Nephron (organoid): ENCODE data around the gene CLIC2.
"Not testable (repeated sequence)": the region's sequence is repeated elsewhere in the genome, so short reads cannot be mapped to it uniquely, and the experiment has no call there.

Source experiments
- H3K27ac Mint-ChIP-seq, 3 experiments: 2 replicates each; pipeline ENCODE4 v1.8.0; 2020; ENCODE audit warnings: mixed read lengths in 3 of 3, mild to moderate bottlenecking in 2 of 3, moderate library complexity in 1 of 3
- H3K27me3 Mint-ChIP-seq: 2 replicates; pipeline ENCODE4 v1.8.0; 2021; ENCODE audit warnings: low read depth, mild to moderate bottlenecking, moderate library complexity, mixed read lengths
- H3K36me3 Mint-ChIP-seq: 2 replicates; pipeline ENCODE4 v1.8.0; 2020; ENCODE audit warnings: low read depth, mixed read lengths
- H3K4me1 Mint-ChIP-seq: 2 replicates; pipeline ENCODE4 v1.8.0; 2020; ENCODE audit warnings: mixed read lengths
- H3K4me3 Mint-ChIP-seq, 3 experiments: 2 replicates each; pipeline ENCODE4 v1.8.0; 2020; ENCODE audit warnings: mild to moderate bottlenecking in 3 of 3, mixed read lengths in 3 of 3, moderate library complexity in 2 of 3
- H3K9me3 Mint-ChIP-seq: 2 replicates; pipeline ENCODE4 v1.8.0; 2020; ENCODE audit warnings: mixed read lengths
- TF ChIP-seq, protein P1 (sequence below), 3 experiments: fragments of 200-600 bp; sonication (generic); IDR thresholded peaks; one replicate each; pipeline ENCODE4 v1.5.0; 2021; ENCODE audit warnings: antibody characterized with exemption in 3 of 3; ENCODE audit not compliant: unreplicated experiment in 3 of 3

The CLIC2 gene

DNA sequence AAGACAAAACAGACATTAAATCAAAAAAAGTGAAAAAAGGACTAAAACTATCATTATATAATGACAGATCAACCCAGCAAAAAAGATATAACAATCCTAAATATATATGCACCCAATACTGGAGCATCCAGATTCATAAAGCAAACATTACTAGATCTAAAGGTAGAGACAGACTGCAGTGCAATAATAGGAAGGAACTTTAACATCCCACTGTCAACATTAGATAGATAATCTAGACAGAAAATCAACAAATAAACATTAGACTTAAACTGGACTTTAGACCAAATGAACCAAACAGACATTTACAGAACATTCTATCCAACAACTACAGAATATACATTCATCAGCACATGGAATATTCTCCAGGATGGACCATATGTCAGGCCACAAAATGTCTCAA, 40.6 kb downstream of the CLIC2 start:
- Mint-ChIP-seq H3K4me1 (no peaks in the 10 kb centered on the region), H3K4me3 (no peak overlapping the region), H3K9me3 (peaks cover 25% of the 10 kb centered on the region), H3K27ac (no peak overlapping the region), H3K36me3 (peaks cover 4% of the 10 kb centered on the region), H3K27me3 (no peaks in the 10 kb centered on the region)
- TF ChIP-seq, protein P1, sequence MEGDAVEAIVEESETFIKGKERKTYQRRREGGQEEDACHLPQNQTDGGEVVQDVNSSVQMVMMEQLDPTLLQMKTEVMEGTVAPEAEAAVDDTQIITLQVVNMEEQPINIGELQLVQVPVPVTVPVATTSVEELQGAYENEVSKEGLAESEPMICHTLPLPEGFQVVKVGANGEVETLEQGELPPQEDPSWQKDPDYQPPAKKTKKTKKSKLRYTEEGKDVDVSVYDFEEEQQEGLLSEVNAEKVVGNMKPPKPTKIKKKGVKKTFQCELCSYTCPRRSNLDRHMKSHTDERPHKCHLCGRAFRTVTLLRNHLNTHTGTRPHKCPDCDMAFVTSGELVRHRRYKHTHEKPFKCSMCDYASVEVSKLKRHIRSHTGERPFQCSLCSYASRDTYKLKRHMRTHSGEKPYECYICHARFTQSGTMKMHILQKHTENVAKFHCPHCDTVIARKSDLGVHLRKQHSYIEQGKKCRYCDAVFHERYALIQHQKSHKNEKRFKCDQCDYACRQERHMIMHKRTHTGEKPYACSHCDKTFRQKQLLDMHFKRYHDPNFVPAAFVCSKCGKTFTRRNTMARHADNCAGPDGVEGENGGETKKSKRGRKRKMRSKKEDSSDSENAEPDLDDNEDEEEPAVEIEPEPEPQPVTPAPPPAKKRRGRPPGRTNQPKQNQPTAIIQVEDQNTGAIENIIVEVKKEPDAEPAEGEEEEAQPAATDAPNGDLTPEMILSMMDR (IDR thresholded peaks at IDR 0.05; ENCODE audit: unreplicated experiment in 3 of 3): no peak

DNA sequence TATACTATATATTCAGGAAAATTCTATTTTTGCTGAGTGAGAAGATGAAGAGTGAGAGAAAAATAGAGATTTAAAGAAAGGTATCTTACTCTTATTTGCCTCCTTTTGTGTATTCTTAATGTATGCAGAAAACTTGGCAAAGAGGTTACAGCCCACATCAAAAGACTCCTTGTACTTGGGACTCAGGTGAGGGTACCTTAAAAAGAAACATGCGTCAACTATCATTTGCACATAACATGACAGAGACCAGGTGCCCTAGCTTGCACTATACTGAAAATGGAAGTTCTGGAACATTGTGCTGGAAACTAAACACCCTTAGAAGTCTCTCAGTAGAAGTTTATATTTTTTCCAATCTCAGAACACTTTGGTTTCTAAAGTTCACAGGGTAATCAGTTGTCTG, 54.5 kb downstream of the CLIC2 start:
- H3K27me3 Mint-ChIP-seq: no peaks in the 10 kb centered on the region
- TF ChIP-seq, protein P1 (IDR thresholded peaks at IDR 0.05; ENCODE audit: unreplicated experiment in 3 of 3): no peak
- no peak overlapping the region for H3K4me3 Mint-ChIP-seq
- no peaks in the 10 kb centered on the region for H3K4me1 Mint-ChIP-seq
- no peaks in the 10 kb centered on the region for H3K36me3 Mint-ChIP-seq
- no peak overlapping the region for H3K27ac Mint-ChIP-seq
- H3K9me3 Mint-ChIP-seq: peaks cover 6% of the 10 kb centered on the region

DNA sequence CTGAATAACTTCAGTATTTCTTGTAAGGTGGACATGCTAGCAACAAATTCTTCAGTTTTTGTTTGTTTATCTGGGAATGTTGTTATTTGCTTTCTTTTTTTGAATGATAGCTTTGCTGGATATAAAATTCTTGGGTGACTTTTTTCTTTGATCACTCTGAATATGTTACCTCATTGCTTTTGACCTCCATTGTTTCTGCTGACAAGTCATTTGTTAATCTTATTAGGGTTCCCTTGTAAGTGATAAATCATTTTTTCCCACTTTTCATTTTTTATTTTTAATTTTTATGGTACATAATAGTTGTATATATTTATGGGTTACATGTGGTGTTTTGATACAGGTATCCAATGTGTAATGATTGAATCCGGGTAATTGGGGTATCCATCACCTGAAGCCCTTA, 63.4 kb downstream of the CLIC2 start:
- TF ChIP-seq, protein P1 (IDR thresholded peaks at IDR 0.05; ENCODE audit: unreplicated experiment in 3 of 3): no peak
- Mint-ChIP-seq H3K9me3 (peaks cover 22% of the 10 kb centered on the region), H3K4me3 (no peak overlapping the region), H3K27ac (no peak overlapping the region), H3K36me3 (no peaks in the 10 kb centered on the region), H3K27me3 (no peaks in the 10 kb centered on the region), H3K4me1 (no peaks in the 10 kb centered on the region)

DNA sequence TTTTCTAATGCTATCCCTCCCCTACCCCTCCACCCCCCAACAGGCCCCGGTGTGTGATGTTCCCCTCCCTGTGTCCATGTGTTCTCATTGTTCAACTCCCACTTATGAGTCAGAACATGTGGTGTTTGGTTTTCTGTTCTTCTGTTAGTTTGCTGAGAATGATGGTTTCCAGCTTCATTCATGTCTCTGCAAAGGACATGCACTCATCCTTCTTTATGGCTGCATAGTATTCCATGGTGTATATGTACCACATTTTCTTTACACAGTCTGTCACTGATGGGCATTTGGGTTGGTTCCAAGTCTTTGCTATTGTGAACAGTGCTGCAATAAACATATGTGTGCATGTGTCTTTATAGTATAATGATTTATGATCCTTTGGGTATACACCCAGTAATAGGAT, 66.4 kb downstream of the CLIC2 start:
- H3K27me3 Mint-ChIP-seq, H3K4me1 Mint-ChIP-seq, H3K36me3 Mint-ChIP-seq, H3K27ac Mint-ChIP-seq, H3K4me3 Mint-ChIP-seq: not testable (repeated sequence)
- H3K9me3 Mint-ChIP-seq: peaks cover 22% of the 10 kb centered on the region

DNA sequence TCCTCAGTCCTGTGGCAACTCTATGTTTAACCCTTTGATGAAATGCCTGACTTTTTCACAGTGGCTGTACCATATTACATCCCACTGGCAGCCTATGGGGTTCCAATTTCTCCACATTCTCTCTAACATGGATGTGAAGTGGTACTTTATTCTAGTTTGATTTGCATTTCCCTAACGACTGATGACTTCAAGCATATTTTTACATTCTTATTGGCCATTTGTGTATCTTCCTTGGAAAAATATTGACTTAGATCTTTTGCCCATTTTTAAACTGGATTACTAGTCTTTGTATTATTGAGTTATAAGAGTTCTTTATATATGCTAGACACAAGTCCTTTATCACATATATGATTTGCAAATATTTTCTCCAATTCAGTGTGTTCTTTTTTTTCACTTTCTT, 68.0 kb downstream of the CLIC2 start:
- TF ChIP-seq, protein P1 (IDR thresholded peaks at IDR 0.05; ENCODE audit: unreplicated experiment in 3 of 3): no peak
- H3K4me1 Mint-ChIP-seq: no peaks in the 10 kb centered on the region
- H3K4me3 Mint-ChIP-seq: no peak overlapping the region
- H3K27ac Mint-ChIP-seq: no peak overlapping the region
- H3K27me3 Mint-ChIP-seq: no peaks in the 10 kb centered on the region
- no peaks in the 10 kb centered on the region for H3K36me3 Mint-ChIP-seq
- peaks cover 15% of the 10 kb centered on the region for H3K9me3 Mint-ChIP-seq

DNA sequence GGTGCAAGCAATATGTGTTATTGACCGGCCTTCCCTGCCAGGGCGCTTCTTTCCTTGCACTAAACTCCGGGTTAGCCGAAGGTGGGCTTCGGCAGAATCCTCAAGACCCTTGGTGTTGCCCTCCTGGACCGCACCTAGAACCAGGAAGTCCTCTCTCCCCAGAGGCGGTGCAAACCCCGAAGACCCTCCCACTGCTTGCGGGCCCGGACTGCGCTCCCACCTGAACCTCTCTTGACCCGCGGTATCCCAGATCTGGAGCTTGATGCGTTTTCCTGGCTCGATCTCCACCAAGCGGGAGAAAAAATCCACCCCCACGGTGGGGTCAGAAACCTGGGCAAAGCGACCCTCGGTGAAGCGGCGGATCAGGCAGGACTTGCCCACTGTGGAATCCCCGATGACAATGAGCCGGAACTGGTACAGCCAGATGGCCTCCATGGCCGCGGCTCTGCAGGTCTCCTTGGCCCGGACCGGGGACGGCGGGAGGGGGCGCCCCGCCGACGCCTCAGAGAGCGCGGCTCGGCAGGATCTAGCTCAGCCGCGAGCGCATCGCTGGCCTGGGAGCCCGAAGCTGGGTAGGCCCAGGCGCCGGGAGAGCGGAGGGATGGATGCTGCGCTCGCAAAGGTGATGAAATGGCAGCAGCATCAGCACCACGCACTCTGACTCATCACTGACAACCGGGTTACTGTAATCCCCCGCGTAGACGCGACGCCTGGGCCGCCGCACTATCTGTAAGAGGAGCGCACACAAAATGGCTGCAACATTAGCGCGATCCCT, 70.4 kb downstream of the CLIC2 start, which contains the start of gene RAB39B:
Gene RAB39B, minus strand, starts transcription at position 638 of the 775 bp plus-strand sequence. Its CDS starts 203 bp downstream, at position 435.
- H3K4me3 Mint-ChIP-seq: peak within 1 kb of the TSS; percentile 69 to 83 (median 79)
- H3K27ac Mint-ChIP-seq: no peak within 1 kb of the TSS
- H3K9me3 Mint-ChIP-seq: peaks cover 12% of the 10 kb centered on the region
- TF ChIP-seq, protein P1 (IDR thresholded peaks at IDR 0.05; ENCODE audit: unreplicated experiment in 3 of 3): no peak
- no peaks in the 10 kb centered on the region for H3K4me1 Mint-ChIP-seq
- no peaks in the 10 kb centered on the region for H3K36me3 Mint-ChIP-seq
- no peaks in the 10 kb centered on the region for H3K27me3 Mint-ChIP-seq
